VCaP (cell line): ENCODE measurements around the gene L1TD1.

Experiments
- H3K27ac ChIP-seq: fragments of 450-650 bp; 2 replicates; pipeline ENCODE4 v1.5.1; 2017
- CTCF ChIP-seq: fragments of 450-650 bp; conservative IDR thresholded peaks from 2 replicates; pipeline ENCODE4 v1.5.1; 2017; ENCODE audit warnings: mild to moderate bottlenecking, moderate library complexity

The L1TD1 gene

GRCh38 chr1:62232871-62233278 lies 38.2 kb downstream of the L1TD1 start:
- H3K27ac ChIP-seq: no peak overlapping the region
- TF ChIP-seq CTCF: no peak

- H3K27ac ChIP-seq: no peak overlapping the region
- TF ChIP-seq CTCF: no peak
Measured at GRCh38 chr1:62233926-62234450, 39.3 kb downstream of the L1TD1 start.

- no peak overlapping the region for H3K27ac ChIP-seq
- TF ChIP-seq CTCF: no peak
Measured at GRCh38 chr1:62234688-62235087, 40.0 kb downstream of the L1TD1 start.

GRCh38 chr1:62235576-62235975 lies 40.9 kb downstream of the L1TD1 start:
- no peak for TF ChIP-seq CTCF
- no peak overlapping the region for H3K27ac ChIP-seq

GRCh38 chr1:62237361-62237760 lies 42.7 kb downstream of the L1TD1 start:
- no peak for TF ChIP-seq CTCF
- no peak overlapping the region for H3K27ac ChIP-seq

- no peak for TF ChIP-seq CTCF
- no peak overlapping the region for H3K27ac ChIP-seq
Measured at GRCh38 chr1:62237950-62238374, 43.3 kb downstream of the L1TD1 start.

GRCh38 chr1:62238507-62238906 lies 43.9 kb downstream of the L1TD1 start:
- no peak overlapping the region for H3K27ac ChIP-seq
- no peak for TF ChIP-seq CTCF

- H3K27ac ChIP-seq: peak overlapping the region; percentile 77; the same call in 1 of the 2 replicates
Measured at GRCh38 chr1:62239652-62240403, 45.2 kb downstream of the L1TD1 start.
